ENCODE measurements around the gene SPACA9. TPM values are rescaled to one million over a fixed set of nuclear protein-coding genes. Genes with fewer than 3 reads are reported as not detected.
A peak's percentile ranks its signal among the peaks of the same experiment; 100 is the strongest.

SPACA9 gene
- total RNA-seq, 1 experiment from 2014 or later = 1.3 TPM

- no peaks in the 10 kb centered on the region for H3K23me2 ChIP-seq (ENCODE audit: insufficient read length, low read depth, low read length, poor library complexity, severe bottlenecking)
- no peak overlapping the region for H3K23ac ChIP-seq (ENCODE audit: insufficient read length, low read depth, low read length)
- H3K14ac ChIP-seq (ENCODE audit: insufficient read depth, low read length) = no peak overlapping the region
- H4K20me1 ChIP-seq (ENCODE audit: control insufficient read depth, insufficient read depth, insufficient read length) = no peaks in the 10 kb centered on the region
- Mint-ChIP-seq H3K4me3 (no peak overlapping the region), H3K27me3 (ENCODE audit: low read depth) (peaks cover 19% of the 10 kb centered on the region), H3K27ac (peak overlapping the region in 1 of 3 experiments; percentile 62; a peak in 1 of 7 replicates), H3K9me3 (no peaks in the 10 kb centered on the region; a peak in 1 of 5 replicates), H3K4me1 (peaks cover 28 to 34% of the 10 kb centered on the region in 2 experiments), H3K36me3 (ENCODE audit: insufficient read depth in 1 of 3, low read depth in 3 of 3) (no peaks in the 10 kb centered on the region)
- H3K4me2 ChIP-seq (ENCODE audit: insufficient read depth, insufficient read length, low read length) = no peak overlapping the region
- no peak overlapping the region for H2AFZ ChIP-seq (ENCODE audit: low read length)
- no peak overlapping the region for H2BK12ac ChIP-seq (ENCODE audit: insufficient read length, low read depth, low read length)
- H4K8ac ChIP-seq (replicated peaks; ENCODE audit: insufficient read length, low read depth, low read length) = no peak overlapping the region
- no CpG with 5 or more reads among the region's 8 CpGs for WGBS (ENCODE audit: extremely low coverage, insufficient read length, low lambda C conversion rate)
- H3K56ac ChIP-seq (ENCODE audit: insufficient read length, low read depth, low read length) = no peak overlapping the region
- no peak overlapping the region for H2BK20ac ChIP-seq (ENCODE audit: low read depth, low read length, poor library complexity, severe bottlenecking)
- no peak overlapping the region for H2BK15ac ChIP-seq (ENCODE audit: low read depth, low read length)
- no peaks in the 10 kb centered on the region for H3K27me3 ChIP-seq (ENCODE audit: insufficient read depth, low read length)
- no peak overlapping the region for H3K27ac ChIP-seq (ENCODE audit: insufficient read length, low read depth, low read length)
- H4K5ac ChIP-seq (ENCODE audit: insufficient read length, low read depth, low read length) = no peak overlapping the region
- H3K4me1 ChIP-seq (ENCODE audit: insufficient read depth, low read length) = no peaks in the 10 kb centered on the region
- H2AK5ac ChIP-seq (ENCODE audit: insufficient read length, low read length) = no peak overlapping the region
- TF ChIP-seq, protein P1, sequence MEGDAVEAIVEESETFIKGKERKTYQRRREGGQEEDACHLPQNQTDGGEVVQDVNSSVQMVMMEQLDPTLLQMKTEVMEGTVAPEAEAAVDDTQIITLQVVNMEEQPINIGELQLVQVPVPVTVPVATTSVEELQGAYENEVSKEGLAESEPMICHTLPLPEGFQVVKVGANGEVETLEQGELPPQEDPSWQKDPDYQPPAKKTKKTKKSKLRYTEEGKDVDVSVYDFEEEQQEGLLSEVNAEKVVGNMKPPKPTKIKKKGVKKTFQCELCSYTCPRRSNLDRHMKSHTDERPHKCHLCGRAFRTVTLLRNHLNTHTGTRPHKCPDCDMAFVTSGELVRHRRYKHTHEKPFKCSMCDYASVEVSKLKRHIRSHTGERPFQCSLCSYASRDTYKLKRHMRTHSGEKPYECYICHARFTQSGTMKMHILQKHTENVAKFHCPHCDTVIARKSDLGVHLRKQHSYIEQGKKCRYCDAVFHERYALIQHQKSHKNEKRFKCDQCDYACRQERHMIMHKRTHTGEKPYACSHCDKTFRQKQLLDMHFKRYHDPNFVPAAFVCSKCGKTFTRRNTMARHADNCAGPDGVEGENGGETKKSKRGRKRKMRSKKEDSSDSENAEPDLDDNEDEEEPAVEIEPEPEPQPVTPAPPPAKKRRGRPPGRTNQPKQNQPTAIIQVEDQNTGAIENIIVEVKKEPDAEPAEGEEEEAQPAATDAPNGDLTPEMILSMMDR (conservative IDR thresholded peaks at IDR 0.05) = no peak
- H3K79me1 ChIP-seq (ENCODE audit: insufficient read depth, low read depth, low read length, poor library complexity, severe bottlenecking) = no peaks in the 10 kb centered on the region
- H3K79me2 ChIP-seq (ENCODE audit: insufficient read depth, low read length) = no peaks in the 10 kb centered on the region
- H3K4ac ChIP-seq (ENCODE audit: low read depth, low read length) = no peak overlapping the region
- H2BK5ac ChIP-seq (ENCODE audit: insufficient read length, low read length) = no peak overlapping the region
- no peak overlapping the region for H2BK120ac ChIP-seq (ENCODE audit: low read depth, low read length, poor library complexity, severe bottlenecking)
- no peak for DNase-seq
- H3T11ph ChIP-seq (ENCODE audit: low read length) = no peak overlapping the region
- H4K91ac ChIP-seq (ENCODE audit: insufficient read length, low read depth, low read length) = no peak overlapping the region
- H3K18ac ChIP-seq (ENCODE audit: insufficient read length, low read depth, low read length) = no peak overlapping the region
- no peaks in the 10 kb centered on the region for H3K9me3 ChIP-seq (ENCODE audit: control insufficient read depth, low read depth, low read length)
- no peak overlapping the region for H3K9ac ChIP-seq (ENCODE audit: extremely low read depth, insufficient read length, low read length)
Measured at GRCh38 chr9:132857031-132857430, 21.7 kb upstream of the SPACA9 start.

All from H9 (cell line).